NCI-H187 (cell line): Measurements from ENCODE around the gene ESPNL.

Experiments
- DNase-seq, 2 experiments: peaks; one replicate each; lab custom pipeline; 2025; lab: John Stamatoyannopoulos, UW

Gene ESPNL

DNA sequence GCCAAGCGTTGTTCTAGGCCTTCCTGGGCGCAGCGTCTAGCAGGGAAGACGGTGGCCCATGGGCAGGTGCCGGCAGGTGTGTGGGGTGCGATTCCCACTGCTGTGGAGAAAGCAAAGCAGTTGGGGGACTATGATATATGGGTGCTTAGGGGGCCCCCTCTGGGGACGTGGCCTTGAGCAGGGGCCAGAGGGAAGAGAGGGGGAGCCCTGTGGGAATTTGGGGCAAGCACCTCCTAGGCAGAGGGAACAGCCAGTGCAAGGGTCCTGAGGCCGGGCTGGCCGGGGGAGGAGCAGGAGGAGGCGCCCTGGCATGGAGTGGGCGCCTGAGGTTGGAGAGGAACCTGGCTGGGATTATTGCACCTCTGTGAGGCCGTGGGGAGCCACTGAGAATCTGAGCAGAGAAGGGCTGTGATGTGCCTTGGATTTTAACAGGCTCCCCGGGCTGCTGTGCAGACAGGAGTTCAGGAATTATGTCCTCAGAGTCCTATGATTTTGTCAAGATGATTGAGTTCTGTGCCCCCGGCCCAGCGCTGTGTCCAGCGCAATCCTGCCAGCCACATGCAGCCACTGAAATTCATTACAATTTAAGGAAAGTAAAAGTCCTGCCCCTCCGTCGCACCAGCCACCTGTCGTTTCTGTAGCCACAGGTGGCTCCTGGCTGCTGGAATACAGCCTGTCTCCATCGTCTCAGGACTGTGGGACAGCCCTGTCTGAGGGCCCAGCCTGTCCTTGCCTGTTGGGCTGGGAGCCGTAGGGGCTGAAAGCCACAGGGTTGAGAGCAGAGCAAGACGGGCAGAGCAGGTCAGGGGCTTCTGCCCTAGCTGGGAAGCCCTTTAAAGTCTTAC is 29.2 kb downstream of the ESPNL start:
- DNase-seq, result no peak

DNA sequence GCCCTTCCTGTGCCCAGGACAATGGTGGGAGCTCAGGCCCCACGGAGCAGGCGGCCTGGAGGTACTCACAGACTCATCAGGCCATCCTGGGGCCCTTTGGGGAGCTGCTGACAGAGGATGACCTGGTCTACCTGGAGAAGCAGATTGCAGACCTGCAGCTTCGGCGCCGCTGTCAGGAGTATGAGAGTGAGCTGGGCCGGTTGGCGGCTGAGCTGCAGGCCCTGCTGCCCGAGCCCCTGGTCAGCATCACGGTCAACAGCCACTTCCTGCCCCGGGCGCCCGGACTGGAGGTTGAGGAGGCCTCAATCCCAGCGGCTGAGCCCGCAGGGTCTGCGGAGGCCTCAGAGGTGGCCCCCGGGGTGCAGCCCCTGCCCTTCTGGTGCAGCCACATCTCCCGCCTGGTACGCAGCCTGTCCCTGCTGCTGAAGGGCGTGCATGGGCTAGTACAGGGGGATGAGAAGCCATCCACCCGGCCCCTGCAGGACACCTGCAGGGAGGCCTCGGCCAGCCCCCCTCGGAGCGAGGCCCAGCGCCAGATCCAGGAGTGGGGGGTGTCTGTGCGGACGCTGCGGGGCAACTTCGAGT is 30.1 kb downstream of the ESPNL start:
- no peak for DNase-seq

- DNase-seq, result no peak
These were observed 30.8 kb downstream of the ESPNL start for GRCh38 chr2:238130696-238131628.

- no peak for DNase-seq
These were observed 31.8 kb downstream of the ESPNL start for GRCh38 chr2:238131761-238132462.

- DNase-seq, result no peak
These were observed 32.6 kb downstream of the ESPNL start for GRCh38 chr2:238132463-238133450.

- no peak for DNase-seq
These were observed 33.6 kb downstream of the ESPNL start for GRCh38 chr2:238133499-238134392.

DNA sequence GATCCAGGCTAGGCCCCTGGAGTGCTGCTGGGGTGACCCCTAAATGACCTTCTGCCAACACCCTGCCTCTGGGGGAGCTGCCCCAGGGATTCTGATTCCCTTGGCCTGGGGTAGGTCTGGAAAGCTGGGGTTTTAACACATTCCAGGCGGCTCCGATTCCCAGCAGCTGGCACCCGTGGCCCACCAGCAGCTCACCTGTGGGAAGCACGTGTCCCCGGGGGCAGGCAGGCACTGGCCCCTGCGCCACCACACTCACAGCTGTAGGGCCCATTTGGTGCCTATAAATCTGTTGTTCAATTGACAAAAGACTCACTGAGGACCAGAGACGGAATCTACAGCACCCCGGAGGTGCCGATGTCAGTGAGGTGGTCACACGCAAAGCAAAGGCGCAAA is 34.2 kb downstream of the ESPNL start:
- DNase-seq, result no peak

GRCh38 chr2:238135601-238136150 is 35.5 kb downstream of the ESPNL start:
- DNase-seq, result no peak

DNA sequence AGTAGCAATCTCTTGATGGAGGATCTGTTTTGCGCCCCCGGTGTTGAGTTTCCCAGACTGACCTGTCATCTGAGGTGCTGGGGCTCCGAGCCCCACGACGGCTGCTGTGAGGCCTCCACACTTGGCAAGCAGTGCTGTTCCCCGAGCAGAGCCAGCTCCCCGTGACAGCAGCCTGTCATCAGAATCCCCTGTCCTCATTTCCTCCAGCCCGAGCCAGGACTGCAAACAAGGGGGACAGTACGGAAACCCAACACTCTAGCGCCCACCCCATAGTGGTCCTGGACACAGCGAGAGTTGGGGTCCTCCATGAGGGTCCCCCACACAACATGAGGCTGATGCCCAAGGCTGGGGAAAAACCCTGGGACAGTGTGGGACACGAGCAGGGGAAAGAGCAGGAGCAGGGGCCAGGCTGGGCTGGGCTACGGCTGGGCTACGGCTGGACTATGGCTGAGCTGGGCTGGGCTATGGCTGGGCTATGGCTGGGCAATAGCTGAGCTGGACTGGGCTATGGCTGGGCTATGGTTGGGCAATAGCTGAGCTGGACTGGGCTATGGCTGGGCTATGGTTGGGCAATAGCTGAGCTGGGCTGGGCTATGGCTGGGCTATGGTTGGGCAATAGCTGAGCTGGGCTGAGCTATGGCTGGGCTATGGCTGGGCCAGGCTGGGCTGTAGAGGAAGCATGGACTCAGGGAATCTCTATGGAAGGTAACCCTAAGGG is 36.8 kb downstream of the ESPNL start:
- DNase-seq, result no peak

DNA sequence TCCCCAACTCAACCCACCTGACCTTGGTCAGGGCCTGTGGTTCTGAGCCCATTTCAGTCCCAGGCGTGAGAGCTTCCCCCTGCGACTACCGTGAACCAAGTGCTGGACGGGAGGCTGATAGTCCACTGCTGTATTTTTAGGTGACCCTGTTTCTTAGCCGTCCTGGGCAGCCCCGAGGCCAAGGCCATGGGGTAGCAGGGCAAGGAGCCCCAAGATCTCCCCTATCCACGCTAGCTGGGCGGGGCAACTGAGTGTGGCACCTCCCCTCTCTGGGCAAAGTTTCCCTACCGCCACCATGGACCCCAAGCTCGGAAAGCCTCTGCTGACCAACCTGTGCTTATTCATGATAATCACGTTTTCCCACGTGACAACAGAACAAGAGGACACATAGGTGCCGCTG is 37.7 kb downstream of the ESPNL start:
- no peak for DNase-seq

DNA sequence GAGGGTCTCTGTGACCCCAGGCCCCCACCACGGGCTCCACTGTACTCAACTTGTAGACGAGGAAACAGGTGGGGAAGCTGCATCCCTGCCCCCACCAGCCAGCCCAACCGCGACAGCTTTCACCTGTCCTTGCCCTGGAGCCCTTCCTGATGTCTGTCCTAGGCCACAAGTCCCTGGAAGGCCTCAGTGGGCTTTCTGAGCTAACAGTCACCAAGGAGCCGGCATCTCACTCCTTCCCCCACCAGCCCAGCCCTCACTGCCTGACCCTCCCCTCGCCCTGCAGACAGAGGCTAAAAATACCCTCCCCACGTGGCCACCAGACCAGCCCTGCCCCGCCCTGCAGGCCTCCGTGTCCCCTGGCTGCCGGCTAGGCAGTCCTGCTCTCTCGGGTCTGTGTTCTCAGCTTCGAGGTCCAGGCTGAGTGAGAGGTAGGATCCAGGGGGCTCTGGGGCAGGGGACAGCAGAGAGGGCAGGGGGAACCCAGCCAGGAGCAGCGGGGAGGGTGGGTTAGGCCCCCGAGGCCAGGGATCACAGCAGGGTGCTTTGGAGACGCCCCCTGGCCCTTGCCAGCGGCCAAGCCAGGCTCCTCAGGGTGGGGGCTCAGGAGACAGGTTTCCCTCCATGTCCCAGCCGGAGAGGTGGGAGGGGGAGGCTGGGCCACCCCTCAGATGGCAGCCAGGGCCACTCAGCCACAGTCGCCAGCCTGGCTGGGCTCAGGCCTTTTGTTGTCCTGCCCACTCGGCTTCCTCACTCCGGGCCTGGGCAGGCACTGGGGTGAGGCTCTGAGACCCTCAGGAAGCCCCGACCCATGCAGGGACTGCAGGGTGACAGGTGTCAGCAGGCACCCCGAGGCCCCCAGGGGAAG is 38.4 kb downstream of the ESPNL start, which contains the start of gene KLHL30:
Gene KLHL30, plus strand, starts transcription at position 338 of the 865 bp plus-strand sequence. CDS start 2,087 bp downstream, outside the sequence.
- DNase-seq, result no peak

DNA sequence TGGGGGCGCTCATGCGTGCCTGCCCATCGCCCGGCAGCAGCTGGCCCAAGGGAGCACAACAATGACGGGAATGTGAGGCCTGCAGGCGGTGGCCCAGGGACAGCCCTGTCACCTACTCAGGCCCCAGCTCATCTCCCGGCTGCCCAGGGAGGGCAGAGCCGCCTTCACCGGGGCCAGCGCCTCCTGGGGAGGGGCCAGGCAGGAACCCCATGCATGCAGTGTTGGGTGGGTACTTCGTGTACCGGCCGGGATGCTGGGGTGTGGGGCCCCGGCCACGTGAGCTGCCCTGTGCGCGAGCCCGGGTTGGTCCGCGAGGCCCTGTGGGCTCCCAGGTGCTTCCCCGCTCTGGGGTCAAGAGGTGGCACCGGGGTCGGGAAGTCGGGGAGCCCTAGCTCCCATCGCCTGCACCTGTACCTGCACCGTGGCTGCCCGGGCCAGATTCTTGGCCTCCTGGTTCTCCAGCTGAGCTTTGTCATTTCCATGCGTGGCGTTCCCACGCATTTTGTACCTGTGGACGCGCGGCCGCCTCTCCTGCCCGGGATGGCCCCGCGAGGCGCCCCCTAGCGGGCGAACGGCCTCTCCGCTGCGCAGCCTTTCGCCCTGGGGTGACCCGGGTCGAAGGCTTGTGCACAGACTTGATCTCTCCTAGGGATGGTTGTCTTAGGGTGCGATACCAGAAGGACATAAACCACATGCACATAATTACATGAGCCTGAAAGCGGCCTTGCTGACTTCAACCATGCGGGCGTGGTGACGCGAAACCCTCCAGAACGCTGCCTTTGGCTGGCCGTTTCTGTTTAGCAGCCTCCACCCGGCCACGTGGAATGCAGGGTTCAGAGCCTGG is 39.3 kb downstream of the ESPNL start:
- no peak for DNase-seq

DNA sequence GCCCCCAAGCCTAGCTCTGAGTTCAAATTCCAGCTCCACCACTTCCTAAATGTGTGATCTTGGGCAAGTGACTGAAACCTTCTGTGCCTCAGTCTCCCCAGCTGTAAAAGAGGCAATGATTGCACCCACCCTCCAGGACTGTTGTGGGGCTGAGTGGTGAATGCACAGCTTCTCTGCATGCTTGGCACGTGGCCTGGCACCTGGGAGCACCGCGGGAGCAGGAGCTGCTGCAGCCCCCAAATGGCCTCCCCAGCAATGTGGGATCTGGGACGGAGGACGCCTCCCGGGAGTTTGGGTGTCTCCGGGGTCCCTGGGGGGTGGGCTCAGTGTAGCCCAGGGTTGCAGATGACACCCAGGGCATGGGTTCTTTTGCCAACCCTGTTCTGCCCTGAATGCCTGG is 39.9 kb downstream of the ESPNL start:
- no peak for DNase-seq

- DNase-seq, result no peak
These were observed 40.8 kb downstream of the ESPNL start for GRCh38 chr2:238140721-238141540.

DNA sequence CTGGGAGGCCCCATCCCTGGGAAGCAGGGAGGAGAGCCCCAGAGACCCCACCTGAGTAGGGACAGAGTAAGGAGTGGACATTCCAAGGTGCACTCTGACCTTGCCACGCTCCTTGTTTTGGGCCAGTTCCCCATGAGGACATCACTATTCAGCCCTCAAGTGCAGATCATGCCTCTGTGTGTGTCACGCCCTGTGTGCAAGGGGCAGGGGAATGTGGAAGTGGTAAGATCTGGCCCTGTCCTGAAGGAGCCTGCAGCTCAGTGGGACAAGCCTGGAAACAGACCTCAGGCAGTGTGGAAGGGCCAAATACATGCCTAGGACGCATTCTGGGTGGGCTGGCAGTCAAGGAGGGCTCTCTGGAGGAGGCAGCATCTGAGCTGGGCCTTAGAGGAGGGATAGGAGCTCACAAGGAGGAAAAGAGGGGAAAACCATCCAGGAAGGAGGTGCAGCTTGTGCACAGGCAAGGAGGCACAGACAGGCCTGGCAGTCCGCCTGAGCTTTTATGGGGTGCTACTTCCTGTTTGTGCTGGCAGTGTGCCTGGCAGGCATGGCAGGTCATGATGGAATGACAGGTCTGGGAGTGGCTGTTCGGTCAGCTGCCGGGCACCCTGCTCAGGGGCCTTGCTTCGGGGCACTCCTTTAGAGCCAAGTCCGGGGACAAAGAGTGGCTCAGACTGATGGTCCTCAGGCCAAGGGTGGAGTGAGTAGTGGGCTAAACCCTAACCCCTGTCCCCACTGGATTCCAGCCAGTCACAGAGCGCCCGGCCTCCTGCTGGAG is 41.6 kb downstream of the ESPNL start:
- DNase-seq, result no peak
